MG63 (cell line): ENCODE results near the gene CHCHD3. TPM values are rescaled to one million over a fixed set of nuclear protein-coding genes. Genes with fewer than 3 reads are reported as not detected.
A peak's percentile ranks its signal among the peaks of the same experiment; 100 is the strongest.

Experiments used
- DNase-seq: peaks from one replicate; pipeline ENCODE4 v3.0.0-alpha.2; 2020
- H3K27me3 ChIP-seq: fragments of 250-450 bp; sonication (Bioruptor Pico); 2 replicates; pipeline ENCODE4 v1.5.1; 2020; ENCODE audit warnings: mild to moderate bottlenecking, moderate library complexity
- H3K36me3 ChIP-seq: fragments of 250-450 bp; sonication (Bioruptor Pico); 2 replicates; pipeline ENCODE4 v1.5.1; 2020; ENCODE audit warnings: mild to moderate bottlenecking, moderate library complexity
- H3K4me3 ChIP-seq: fragments of 250-450 bp; sonication (Bioruptor Pico); 2 replicates; pipeline ENCODE4 v1.5.1; 2020; ENCODE audit warnings: mild to moderate bottlenecking, moderate library complexity
- H3K9me3 ChIP-seq: fragments of 250-450 bp; sonication (Bioruptor Pico); 2 replicates; pipeline ENCODE4 v1.5.1; 2020; ENCODE audit warnings: mild to moderate bottlenecking, moderate library complexity
- total RNA-seq: library from RNA; depleted of rRNA; stranded (reverse); fragments of >200 nt; shearing (Covaris generic); gene quantifications from 2 replicates; pipeline ENCODE4 v1.2.3, GENCODE V29; 2014; ENCODE audit warnings: low replicate concordance

The CHCHD3 gene
- total RNA-seq, 1 experiment from 2014 or later: 94.7 TPM

DNA sequence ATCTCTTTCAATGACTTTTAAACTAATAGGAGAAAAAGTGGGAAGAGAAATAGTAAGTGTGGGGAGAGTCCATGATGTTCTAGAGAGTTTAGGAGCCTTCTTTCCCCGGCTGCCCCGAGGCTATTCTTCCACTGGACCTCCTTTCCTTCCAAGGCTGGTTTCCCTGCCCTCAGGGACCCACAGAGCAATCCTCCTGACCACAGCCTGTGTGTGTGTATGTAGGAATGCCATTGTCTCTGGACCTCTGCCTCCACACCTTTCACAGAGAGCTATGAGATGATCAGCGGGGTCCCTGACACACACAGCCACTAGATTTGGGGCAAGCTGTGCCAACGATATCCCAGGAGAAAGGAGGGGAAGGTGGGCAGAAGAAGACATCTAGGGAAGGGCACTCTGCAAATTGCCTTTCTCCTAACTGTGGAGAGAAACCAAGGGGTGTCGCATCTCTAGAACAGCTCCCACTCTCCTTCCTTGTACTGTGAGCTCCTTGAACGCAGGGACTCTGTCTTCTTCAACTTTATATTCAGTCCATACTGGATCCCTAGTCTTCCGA lies 13.3 kb upstream of the CHCHD3 start:
- no peaks in the 10 kb centered on the region for H3K9me3 ChIP-seq
- DNase-seq: no peak

DNA sequence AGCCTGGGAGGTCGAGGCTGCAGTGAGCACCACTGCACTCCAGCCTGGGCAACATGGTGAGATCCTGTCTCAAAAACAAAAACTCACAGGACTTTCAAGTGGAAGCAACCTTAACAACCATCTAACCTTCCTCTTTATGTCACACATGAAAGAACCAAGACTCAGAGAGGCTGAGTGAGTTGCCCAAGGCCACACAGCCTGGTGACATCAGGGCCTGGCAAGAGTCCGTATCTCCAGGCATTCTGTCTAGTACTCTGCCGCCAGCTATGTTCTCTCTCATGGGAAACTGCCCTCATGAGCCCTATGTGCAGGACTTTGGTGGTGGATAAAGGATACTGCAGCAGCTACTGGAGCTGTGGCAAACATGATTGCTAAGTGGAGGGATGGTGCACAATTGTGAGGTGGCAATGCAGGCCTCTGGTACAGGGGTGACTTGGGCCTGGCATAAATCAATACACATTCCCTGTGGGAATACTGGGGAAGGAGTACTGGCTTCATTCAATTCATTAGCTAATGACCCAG lies 10.1 kb upstream of the CHCHD3 start:
- H3K4me3 ChIP-seq: no peak overlapping the region
- H3K9me3 ChIP-seq: no peaks in the 10 kb centered on the region
- no peaks in the 10 kb centered on the region for H3K36me3 ChIP-seq
- DNase-seq: no peak
- no peaks in the 10 kb centered on the region for H3K27me3 ChIP-seq

More for the DNA sequence above, 13.3 kb upstream of the CHCHD3 start:
- Histone ChIP-seq H3K4me3 (no peak overlapping the region), H3K27me3 (no peaks in the 10 kb centered on the region), H3K36me3 (no peaks in the 10 kb centered on the region)

GRCh38 chr7:133082390-133082766 lies 488 bp upstream of the CHCHD3 start:
- peak overlapping the region; percentile 93 for H3K4me3 ChIP-seq
- no peak for DNase-seq
- no peaks in the 10 kb centered on the region; the same call in 1 of the 2 replicates for H3K36me3 ChIP-seq
- H3K27me3 ChIP-seq: no peaks in the 10 kb centered on the region
- no peaks in the 10 kb centered on the region for H3K9me3 ChIP-seq

DNA sequence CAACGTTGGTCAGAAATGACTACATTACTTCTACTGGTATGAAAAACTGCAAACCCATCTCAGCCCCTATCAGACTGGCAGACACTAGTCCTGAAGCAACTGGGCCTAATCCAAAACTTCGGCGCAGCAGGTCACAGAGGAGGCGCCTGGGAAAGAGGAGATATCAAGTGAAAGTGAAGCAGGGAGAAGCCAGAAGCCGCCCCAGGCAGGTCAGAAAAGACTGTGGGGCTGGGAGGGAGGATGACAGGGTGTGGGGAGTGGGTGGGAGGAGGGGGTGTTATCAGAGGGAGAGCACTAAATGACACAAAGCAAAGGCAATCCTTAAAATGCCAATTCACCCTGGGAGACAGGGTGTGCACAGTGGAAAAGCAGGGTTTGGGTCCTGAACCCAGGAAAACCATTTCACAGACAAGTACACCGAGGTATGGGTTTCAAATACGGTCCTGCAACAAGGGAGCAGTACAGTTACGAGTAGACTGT lies 731 bp downstream of the CHCHD3 start:
- no peaks in the 10 kb centered on the region; the same call in 1 of the 2 replicates for H3K36me3 ChIP-seq
- H3K9me3 ChIP-seq: no peaks in the 10 kb centered on the region
- H3K4me3 ChIP-seq: peak overlapping the region; percentile 93
- peak; percentile 7 for DNase-seq
- no peaks in the 10 kb centered on the region for H3K27me3 ChIP-seq

GRCh38 chr7:133079296-133079695 lies 2.6 kb downstream of the CHCHD3 start:
- no peaks in the 10 kb centered on the region for H3K9me3 ChIP-seq
- H3K36me3 ChIP-seq: no peaks in the 10 kb centered on the region; the same call in 1 of the 2 replicates
- no peak overlapping the region for H3K4me3 ChIP-seq
- H3K27me3 ChIP-seq: no peaks in the 10 kb centered on the region
- no peak for DNase-seq

DNA sequence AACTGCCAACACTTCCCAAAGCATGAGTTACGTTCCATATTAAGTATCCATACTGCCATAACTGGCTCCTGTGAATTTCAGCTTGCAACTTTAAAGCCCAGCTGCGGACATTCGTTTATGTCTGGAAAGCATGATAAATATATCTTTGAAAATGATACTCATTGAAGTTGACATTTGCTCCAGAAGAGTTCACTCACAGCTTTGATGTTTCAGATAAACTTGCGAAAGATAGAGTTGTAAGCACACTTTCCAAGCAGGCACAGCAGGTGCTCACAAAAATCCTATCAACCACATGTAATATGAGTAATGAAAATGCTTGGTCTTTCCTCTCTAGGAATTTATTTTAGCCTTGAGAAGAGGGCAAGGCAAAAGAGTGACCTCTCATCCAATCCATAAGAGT lies 4.5 kb downstream of the CHCHD3 start:
- no peaks in the 10 kb centered on the region for H3K27me3 ChIP-seq
- no peaks in the 10 kb centered on the region for H3K9me3 ChIP-seq
- no peaks in the 10 kb centered on the region; the same call in 1 of the 2 replicates for H3K36me3 ChIP-seq
- H3K4me3 ChIP-seq: no peak overlapping the region
- no peak for DNase-seq

GRCh38 chr7:133076142-133076541 lies 5.7 kb downstream of the CHCHD3 start:
- no peak overlapping the region for H3K4me3 ChIP-seq
- no peak for DNase-seq
- no peaks in the 10 kb centered on the region; the same call in 1 of the 2 replicates for H3K36me3 ChIP-seq
- H3K9me3 ChIP-seq: no peaks in the 10 kb centered on the region
- no peaks in the 10 kb centered on the region for H3K27me3 ChIP-seq

- no peaks in the 10 kb centered on the region for H3K27me3 ChIP-seq
- H3K9me3 ChIP-seq: no peaks in the 10 kb centered on the region
- no peak overlapping the region for H3K4me3 ChIP-seq
- H3K36me3 ChIP-seq: no peaks in the 10 kb centered on the region; the same call in 1 of the 2 replicates
- no peak for DNase-seq
These were observed 10.4 kb downstream of the CHCHD3 start for GRCh38 chr7:133071506-133071905.

DNA sequence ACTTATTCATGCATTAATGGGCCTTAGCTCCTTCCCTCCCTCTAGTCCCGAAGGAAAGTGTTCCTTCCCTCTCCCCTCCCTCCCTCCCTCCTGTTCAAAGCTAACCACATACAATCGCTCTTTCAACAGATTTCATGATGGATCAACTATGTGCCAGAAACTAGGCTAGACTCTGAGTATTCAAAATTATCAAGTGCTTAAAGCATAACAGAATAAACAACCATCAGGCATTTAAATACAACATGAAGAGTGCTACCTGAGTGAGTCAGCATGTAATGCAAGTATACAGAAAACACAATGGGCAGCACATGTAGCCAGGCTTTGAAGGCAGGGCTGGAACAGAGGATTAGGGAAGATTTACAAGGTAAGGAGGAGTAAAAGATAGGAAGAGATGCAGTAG lies 11.3 kb downstream of the CHCHD3 start:
- H3K27me3 ChIP-seq: no peaks in the 10 kb centered on the region
- H3K36me3 ChIP-seq: no peaks in the 10 kb centered on the region; the same call in 1 of the 2 replicates
- H3K4me3 ChIP-seq: no peak overlapping the region
- H3K9me3 ChIP-seq: no peaks in the 10 kb centered on the region
- DNase-seq: no peak

- no peak for DNase-seq
- Histone ChIP-seq H3K4me3 (no peak overlapping the region), H3K27me3 (no peaks in the 10 kb centered on the region), H3K9me3 (no peaks in the 10 kb centered on the region), H3K36me3 (no peaks in the 10 kb centered on the region; the same call in 1 of the 2 replicates)
These were observed 16.6 kb downstream of the CHCHD3 start for GRCh38 chr7:133065301-133065700.

DNA sequence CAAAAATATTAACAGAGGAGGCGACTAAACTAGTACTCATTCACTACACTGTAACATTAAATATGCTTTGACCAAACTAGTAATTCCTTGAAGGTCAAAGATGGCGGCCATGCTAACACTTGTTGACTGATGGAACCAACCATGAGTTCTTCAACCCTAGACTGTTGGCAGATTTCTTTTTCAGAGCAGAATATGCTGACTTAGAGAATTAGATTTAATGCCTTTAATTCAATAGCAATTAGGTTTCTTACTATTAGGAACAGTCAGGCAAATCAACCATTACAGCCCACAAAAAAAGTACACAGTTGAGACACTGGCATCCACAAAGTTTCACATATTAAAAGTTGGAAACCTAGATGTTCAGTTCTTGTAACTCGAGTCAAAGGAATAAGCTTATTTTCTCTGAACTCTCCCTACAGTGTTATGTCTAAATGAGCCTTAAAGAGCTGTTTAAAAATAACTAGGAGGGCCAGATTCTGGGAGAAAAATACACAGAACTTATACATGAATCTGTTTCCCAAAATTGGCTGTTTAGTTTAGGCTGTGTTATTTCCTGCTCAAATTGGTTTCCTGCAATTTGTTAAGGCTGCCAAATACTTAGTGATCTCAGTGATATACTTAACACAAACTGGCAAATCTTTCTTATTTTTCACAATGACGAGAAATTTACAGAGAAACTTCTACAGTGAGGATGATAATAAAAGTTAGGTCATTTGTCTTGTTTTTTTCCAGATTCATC lies 17.6 kb downstream of the CHCHD3 start:
- H3K9me3 ChIP-seq: no peaks in the 10 kb centered on the region
- no peaks in the 10 kb centered on the region for H3K27me3 ChIP-seq
- no peak for DNase-seq
- H3K4me3 ChIP-seq: no peak overlapping the region
- no peaks in the 10 kb centered on the region; the same call in 1 of the 2 replicates for H3K36me3 ChIP-seq

- no peaks in the 10 kb centered on the region for H3K36me3 ChIP-seq
- no peak for DNase-seq
- no peaks in the 10 kb centered on the region for H3K9me3 ChIP-seq
- H3K4me3 ChIP-seq: no peak overlapping the region
- no peaks in the 10 kb centered on the region for H3K27me3 ChIP-seq
These were observed 20.1 kb downstream of the CHCHD3 start for GRCh38 chr7:133061792-133062191.

- H3K9me3 ChIP-seq: no peaks in the 10 kb centered on the region
- H3K4me3 ChIP-seq: no peak overlapping the region
- H3K36me3 ChIP-seq: no peaks in the 10 kb centered on the region
- no peak for DNase-seq
- no peaks in the 10 kb centered on the region for H3K27me3 ChIP-seq
These were observed 20.5 kb downstream of the CHCHD3 start for GRCh38 chr7:133061357-133061756.

GRCh38 chr7:133060004-133060403 lies 21.9 kb downstream of the CHCHD3 start:
- no peak for DNase-seq
- Histone ChIP-seq H3K36me3 (no peaks in the 10 kb centered on the region), H3K27me3 (no peaks in the 10 kb centered on the region), H3K4me3 (no peak overlapping the region), H3K9me3 (no peaks in the 10 kb centered on the region)

GRCh38 chr7:133059263-133059662 lies 22.6 kb downstream of the CHCHD3 start:
- no peaks in the 10 kb centered on the region for H3K9me3 ChIP-seq
- DNase-seq: no peak
- no peaks in the 10 kb centered on the region for H3K36me3 ChIP-seq
- no peak overlapping the region for H3K4me3 ChIP-seq
- no peaks in the 10 kb centered on the region for H3K27me3 ChIP-seq

GRCh38 chr7:133056370-133057238 lies 25.3 kb downstream of the CHCHD3 start:
- no peaks in the 10 kb centered on the region for H3K27me3 ChIP-seq
- DNase-seq: no peak
- H3K4me3 ChIP-seq: no peak overlapping the region
- H3K9me3 ChIP-seq: no peaks in the 10 kb centered on the region
- H3K36me3 ChIP-seq: no peaks in the 10 kb centered on the region
